ENCODE measurements around the gene PAXIP1.

The PAXIP1 gene

DNA sequence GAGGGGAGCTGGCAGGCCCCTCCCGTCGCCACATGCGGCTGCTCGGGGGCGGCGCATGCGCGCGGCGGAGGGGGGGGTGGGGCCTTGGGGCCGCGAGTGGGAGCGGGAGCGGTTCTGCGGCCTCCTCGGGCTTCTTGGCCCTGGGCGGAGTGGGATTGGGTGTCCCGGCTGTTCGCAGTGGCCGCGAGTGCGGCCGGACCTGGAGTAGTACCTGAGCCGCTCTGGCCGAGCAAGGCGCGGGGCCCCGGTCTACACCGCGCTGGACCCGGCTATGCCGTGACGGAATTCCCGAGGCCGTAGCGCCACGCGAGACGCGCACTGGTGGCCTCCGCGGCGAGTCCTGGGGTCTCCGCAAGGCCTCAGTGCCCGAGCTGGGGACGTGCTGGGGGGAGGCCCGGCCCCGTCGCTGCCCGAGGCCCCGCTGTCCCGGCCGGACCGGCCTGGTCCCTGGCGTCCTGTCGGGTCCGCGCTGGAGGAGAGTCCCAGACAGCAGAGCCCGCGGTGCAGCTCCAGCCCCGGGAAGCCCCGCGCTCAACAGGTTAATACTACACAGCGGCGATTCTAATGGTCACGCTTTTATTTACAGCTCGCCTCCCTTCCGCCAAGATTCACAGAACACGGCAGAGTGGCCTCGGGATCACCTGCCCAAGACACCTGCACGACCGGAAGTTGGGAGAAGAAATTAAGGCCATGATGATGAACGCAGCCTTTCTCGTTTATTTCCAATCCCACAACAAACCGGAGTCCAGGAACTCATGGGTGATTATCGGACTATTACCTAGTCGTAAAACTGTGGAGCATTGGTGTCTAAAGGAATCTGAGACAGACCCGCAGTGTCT lies 671 bp upstream of the PAXIP1 start (continued):
- TF ChIP-seq ZNF473 (tag by site-specific recombination; IDR thresholded peaks at IDR 0.05) (no peak), ZNF623 (tag by site-specific recombination; IDR thresholded peaks at IDR 0.05) (no peak), ZNF335 (tag by site-specific recombination; conservative IDR thresholded peaks at IDR 0.05) (peak; percentile 82), REST (tag by site-specific recombination; IDR thresholded peaks at IDR 0.05) (no peak), ZNF211 (tag by site-specific recombination; IDR thresholded peaks at IDR 0.05; ENCODE audit: low read depth) (no peak), ZNF24 (tag by site-specific recombination; IDR thresholded peaks at IDR 0.05) (no peak), GLI4 (tag by site-specific recombination; IDR thresholded peaks at IDR 0.05) (0 out of 2 replicates have a peak, but pooled peaks have one; percentile 75), KLF1 (tag by site-specific recombination; IDR thresholded peaks at IDR 0.05) (peak; percentile 34; the same call in 1 of the 2 replicates), ZNF324 (tag by site-specific recombination; IDR thresholded peaks at IDR 0.05) (peak; percentile 61; the same call in 1 of the 2 replicates), ZNF558 (tag by site-specific recombination; IDR thresholded peaks at IDR 0.05) (no peak), ZNF26 (tag by site-specific recombination; IDR thresholded peaks at IDR 0.05) (no peak), IKZF3 (tag by site-specific recombination; IDR thresholded peaks at IDR 0.05) (no peak; the same call in 1 of the 2 replicates), ZNF639 (tag by site-specific recombination; IDR thresholded peaks at IDR 0.05) (no peak), ZBTB21 (tag by site-specific recombination; IDR thresholded peaks at IDR 0.05) (no peak), ZBTB20 (tag by site-specific recombination; IDR thresholded peaks at IDR 0.05) (peak; percentile 78), ZNF501 (tag by site-specific recombination; IDR thresholded peaks at IDR 0.05) (peak; percentile 89), SCRT2 (tag by site-specific recombination; IDR thresholded peaks at IDR 0.05) (peak; percentile 99), ZNF121 (tag by site-specific recombination; IDR thresholded peaks at IDR 0.05) (0 out of 2 replicates have a peak, but pooled peaks have one; percentile 71), ZNF394 (tag by site-specific recombination; IDR thresholded peaks at IDR 0.05; ENCODE audit: borderline replicate concordance) (0 out of 2 replicates have a peak, but pooled peaks have one; percentile 22), HOXA7 (CRISPR knock-in tag; IDR thresholded peaks at IDR 0.05; ENCODE audit: borderline replicate concordance) (0 out of 2 replicates have a peak, but pooled peaks have one; percentile 35), ZNF548 (tag by site-specific recombination; IDR thresholded peaks at IDR 0.05) (no peak), ZNF2 (tag by site-specific recombination; IDR thresholded peaks at IDR 0.05) (peak; percentile 39; the same call in 1 of the 2 replicates), ZNF747 (tag by site-specific recombination; IDR thresholded peaks at IDR 0.05) (no peak), ZBTB8A (tag by site-specific recombination; IDR thresholded peaks at IDR 0.05) (peak; percentile 76), ZNF202 (tag by site-specific recombination; IDR thresholded peaks at IDR 0.05; ENCODE audit: borderline replicate concordance) (no peak), ZNF341 (tag by site-specific recombination; IDR thresholded peaks at IDR 0.05; ENCODE audit: low read depth) (0 out of 2 replicates have a peak, but pooled peaks have one; percentile 20), ZNF510 (tag by site-specific recombination; IDR thresholded peaks at IDR 0.05; ENCODE audit: insufficient replicate concordance) (no peak), SP7 (tag by site-specific recombination; IDR thresholded peaks at IDR 0.05) (peak; percentile 65)
- TF ChIP-seq, protein P1, sequence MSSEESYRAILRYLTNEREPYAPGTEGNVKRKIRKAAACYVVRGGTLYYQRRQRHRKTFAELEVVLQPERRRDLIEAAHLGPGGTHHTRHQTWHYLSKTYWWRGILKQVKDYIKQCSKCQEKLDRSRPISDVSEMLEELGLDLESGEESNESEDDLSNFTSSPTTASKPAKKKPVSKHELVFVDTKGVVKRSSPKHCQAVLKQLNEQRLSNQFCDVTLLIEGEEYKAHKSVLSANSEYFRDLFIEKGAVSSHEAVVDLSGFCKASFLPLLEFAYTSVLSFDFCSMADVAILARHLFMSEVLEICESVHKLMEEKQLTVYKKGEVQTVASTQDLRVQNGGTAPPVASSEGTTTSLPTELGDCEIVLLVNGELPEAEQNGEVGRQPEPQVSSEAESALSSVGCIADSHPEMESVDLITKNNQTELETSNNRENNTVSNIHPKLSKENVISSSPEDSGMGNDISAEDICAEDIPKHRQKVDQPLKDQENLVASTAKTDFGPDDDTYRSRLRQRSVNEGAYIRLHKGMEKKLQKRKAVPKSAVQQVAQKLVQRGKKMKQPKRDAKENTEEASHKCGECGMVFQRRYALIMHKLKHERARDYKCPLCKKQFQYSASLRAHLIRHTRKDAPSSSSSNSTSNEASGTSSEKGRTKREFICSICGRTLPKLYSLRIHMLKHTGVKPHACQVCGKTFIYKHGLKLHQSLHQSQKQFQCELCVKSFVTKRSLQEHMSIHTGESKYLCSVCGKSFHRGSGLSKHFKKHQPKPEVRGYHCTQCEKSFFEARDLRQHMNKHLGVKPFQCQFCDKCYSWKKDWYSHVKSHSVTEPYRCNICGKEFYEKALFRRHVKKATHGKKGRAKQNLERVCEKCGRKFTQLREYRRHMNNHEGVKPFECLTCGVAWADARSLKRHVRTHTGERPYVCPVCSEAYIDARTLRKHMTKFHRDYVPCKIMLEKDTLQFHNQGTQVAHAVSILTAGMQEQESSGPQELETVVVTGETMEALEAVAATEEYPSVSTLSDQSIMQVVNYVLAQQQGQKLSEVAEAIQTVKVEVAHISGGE (tag by site-specific recombination; conservative IDR thresholded peaks at IDR 0.05; ENCODE audit: low read depth) = peak; percentile 19; the same call in 1 of the 2 replicates
- TF ChIP-seq, protein P2, sequence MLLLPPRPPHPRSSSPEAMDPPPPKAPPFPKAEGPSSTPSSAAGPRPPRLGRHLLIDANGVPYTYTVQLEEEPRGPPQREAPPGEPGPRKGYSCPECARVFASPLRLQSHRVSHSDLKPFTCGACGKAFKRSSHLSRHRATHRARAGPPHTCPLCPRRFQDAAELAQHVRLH (tag by site-specific recombination; IDR thresholded peaks at IDR 0.05) = peak; percentile 19; the same call in 1 of the 2 replicates
